NCI-H1436 treated with DMSO at 0.1 percent for 48 hours (cell line): Measurements from ENCODE around the gene GAL3ST2.
"Not testable (repeated sequence)": the region's sequence is repeated elsewhere in the genome, so short reads cannot be mapped to it uniquely, and the experiment has no call there.

Experiments
- DNase-seq: peaks from one replicate; lab custom pipeline; 2025; lab: John Stamatoyannopoulos, UW

GAL3ST2 gene

DNA sequence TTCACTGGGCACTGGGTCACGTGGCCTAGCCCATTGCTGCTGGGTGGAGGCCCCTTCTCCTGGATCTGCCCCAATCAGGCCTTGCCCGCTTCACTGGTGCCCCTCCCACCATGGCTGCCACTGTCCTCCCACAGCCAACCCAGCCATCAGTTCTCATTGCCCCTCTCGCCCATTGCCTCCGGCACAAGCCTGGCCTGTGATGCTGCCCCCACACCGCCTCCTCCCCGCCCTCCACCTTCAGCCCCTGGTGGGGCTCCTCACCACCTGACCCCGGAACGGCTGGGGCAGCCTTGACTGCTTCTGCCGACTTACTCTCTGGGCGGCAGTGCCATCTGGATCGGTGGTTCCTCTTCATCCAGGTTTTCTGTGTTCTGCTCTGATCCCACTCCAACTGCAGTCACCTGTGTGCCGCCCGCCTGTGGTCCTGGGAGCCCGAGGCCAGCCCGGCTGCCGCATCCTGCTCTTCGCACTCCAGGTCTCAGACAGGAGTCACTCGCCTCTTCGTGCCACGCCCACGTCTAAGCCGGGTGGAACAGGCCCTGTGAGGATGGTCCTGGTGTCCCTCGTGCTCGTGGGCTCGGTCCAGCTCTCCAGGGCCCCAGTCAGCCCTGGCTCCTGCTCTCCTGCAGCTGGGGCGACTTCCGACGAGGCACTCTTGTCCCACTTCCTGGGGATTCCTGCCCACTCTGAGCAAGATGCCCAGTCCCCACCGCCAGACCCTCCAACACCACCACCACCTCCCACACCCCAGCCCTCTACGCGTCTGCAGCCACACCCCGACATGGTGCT is 28.0 kb upstream of the GAL3ST2 start:
- no peak for DNase-seq

DNA sequence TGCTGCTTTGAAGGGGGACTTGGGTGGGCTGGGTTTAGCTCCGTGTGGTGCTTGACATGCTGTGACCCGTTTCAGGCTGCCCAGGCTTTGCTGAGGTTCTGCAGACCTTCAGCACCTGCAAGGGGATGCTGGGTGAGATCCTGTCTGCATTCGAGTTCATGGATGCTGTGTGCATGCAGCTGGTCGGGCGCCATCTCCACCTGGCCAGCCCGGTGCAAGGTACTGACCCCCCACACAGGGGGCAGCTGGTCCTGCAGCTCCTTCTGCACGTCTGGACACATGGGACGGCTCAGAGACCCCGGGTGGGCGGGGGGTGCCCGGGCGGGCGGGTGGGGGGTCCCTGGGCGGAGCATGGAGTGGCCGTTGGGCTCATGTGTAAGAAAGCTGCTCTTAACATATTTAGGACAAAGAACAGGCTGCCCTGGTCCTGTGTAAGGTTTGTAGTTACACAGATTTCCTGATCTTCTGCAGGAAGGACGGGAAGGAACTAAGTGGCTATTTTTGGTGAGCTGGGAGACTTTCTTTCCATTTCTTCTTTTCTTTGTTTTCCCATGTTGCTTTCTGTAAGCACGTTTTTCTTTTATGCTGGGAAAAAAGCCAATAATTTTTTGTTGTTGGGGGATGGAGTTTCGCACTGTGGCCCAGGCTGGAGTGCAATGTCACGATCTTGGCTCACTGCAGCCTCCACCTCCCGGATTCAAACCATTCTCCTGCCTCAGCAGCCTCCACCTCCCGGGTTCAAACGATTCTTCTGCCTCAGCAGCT is 26.4 kb upstream of the GAL3ST2 start:
- DNase-seq = no peak

DNA sequence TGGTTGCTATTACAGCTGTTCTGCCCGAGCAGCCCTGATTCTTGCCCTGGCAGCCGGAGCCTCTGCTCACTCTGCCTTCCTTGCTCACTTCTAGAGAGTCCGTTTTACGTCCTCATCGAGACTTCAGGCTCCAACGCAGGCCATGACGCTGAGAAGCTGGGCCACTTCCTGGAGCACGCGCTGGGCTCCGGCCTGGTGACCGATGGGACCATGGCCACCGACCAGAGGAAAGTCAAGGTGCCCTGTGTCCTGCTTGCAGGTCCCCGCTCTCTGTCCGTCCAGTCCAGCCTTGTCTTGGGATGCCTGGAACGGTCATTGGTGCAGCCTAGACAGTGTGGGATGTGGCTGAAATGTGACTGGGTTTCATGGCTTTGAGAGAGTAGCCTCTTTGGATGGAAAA is 25.5 kb upstream of the GAL3ST2 start:
- no peak for DNase-seq

DNA sequence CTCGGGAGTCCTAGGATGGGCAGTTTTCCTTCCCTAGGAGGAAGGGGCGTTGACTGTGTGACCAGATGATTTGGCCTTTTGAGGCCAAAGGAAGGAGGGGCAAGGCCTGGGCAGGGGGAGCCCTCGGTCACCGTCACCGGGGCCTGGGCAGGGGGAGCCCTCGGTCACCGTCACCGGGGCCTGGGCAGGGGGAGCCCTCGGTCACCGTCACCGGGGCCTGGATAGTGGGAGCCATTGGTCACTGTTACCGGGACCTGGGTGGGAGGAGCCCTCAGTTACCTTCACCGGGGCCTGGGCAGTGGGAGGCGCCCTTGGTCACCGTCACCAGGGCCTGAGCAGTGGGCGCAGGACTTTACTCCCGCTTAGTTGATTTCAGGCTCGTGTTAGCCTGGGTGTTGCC is 24.8 kb upstream of the GAL3ST2 start:
- DNase-seq = no peak

- no peak for DNase-seq
Observed at GRCh38 chr2:241752253-241752652, 24.4 kb upstream of the GAL3ST2 start.

DNA sequence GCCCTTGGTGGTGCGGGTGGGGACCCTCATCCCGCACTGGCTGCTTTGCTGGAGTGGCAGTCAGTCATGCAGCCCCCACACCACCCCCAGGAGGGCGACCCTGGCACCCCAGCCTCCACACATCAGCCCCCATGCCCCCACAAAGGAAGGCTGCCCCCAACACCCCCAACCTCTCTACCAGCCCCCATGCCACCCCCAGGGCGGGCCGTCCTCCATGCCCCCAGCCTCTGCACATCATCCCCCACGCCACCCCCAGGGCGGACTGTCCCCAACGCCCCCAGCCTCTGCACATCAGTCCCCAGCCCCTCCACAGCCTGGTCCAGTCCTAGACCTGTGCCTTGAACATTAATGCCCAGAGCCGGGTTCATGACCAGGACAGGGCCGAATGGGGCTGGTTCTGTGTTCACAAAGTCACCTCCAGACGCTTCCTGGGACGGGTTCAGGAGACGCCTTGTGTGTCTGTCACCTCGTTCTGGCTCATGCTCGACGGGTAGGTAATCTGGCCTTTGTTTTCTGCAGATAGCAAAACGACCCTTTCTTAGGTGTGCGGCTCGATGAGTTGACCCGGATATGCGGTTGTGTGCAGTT is 23.8 kb upstream of the GAL3ST2 start:
- no peak for DNase-seq

GRCh38 chr2:241753493-241753892 is 23.1 kb upstream of the GAL3ST2 start:
- DNase-seq = no peak

DNA sequence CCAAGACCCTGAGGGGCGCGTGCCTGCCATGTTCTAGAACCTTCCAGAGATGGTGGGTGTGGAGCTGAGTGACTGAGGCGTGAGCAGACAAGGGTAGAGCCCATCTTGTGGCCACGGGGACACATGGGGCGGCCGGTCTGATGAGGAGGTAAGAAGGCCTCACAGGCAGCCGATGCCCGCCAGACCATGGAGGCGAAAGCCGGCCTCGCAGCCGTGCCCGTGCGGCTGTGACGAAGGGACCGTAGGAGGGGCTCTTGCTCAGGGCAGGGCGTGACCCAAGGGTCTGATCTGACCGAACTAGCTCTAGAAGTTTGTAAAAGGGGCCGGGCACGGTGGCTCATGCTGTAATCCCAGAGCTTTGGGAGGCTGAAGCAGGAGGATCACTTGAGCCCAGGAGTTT is 22.6 kb upstream of the GAL3ST2 start:
- DNase-seq = no peak

DNA sequence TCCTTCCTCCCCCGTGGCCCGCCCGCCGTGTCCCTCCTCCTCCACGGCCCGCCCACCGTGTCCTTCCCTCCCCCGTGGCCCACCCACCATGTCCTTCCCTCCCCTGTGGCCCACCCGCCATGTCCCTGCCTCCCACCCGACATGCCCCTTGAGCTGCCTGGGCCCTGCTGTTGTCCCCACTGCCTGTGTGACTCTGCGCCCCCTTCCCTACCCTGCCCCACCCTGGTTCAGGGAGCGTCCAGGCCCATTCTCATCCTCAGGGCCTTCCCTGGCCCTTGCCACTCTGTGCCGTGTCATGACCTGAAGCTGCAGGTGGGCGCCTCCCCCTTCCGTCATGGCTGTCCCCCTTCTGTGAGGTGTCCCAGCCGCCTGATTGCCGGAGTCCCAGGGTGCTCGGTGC is 21.5 kb upstream of the GAL3ST2 start:
- no peak for DNase-seq

GRCh38 chr2:241755777-241756176 is 20.8 kb upstream of the GAL3ST2 start:
- DNase-seq = no peak

DNA sequence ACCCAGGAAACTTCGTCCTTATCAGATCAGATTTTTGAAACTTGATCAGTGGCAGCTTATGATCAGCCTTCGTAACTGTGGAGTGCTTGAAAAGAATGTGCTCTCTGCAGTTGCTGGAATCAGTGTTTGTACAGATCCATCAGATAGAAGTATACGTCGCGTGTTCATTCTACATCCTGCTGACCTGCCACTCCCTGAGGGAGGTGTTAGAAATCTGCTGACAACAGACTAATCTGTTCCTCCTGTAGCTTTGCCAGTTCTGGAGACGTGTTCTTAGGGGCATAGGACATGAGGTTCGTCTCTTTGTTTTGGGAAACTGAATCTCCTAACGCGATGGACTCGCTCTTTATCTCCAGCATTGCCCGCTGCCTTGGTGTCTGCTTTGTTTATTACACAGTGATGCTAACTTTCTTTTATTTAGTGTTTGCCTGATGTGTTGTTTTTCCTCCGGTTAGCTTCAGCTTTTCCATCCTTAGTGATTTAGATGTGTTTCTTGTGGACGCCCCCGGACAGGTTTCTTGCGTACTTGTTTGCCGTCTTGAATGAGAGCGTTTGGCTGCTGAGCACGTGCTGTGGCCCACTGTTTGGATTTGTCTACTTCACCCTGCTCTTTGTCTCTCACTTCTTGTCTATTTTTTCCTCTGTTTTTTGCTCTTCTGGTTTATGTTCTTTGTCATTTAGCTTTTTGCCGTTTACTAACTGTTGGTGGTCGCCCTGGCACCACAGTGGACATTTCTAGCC is 17.4 kb upstream of the GAL3ST2 start:
- no peak for DNase-seq

DNA sequence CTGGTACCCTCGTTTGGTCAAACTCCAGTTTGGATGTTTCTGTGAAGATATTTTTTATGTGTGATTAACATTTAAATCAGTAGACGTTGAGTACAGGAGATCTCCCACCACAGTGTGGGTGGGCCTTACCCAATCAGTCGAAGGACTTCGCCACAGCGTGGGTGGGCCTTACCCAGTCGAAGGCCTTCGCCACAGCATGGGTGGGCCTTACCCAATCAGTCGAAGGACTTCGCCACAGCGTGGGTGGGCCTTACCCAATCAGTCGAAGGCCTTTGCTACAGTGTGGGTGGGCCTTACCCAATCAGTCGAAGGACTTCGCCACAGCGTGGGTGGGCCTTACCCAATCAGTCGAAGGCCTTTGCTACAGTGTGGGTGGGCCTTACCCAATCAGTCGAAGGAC is 16.7 kb upstream of the GAL3ST2 start:
- DNase-seq = not testable (repeated sequence)

DNA sequence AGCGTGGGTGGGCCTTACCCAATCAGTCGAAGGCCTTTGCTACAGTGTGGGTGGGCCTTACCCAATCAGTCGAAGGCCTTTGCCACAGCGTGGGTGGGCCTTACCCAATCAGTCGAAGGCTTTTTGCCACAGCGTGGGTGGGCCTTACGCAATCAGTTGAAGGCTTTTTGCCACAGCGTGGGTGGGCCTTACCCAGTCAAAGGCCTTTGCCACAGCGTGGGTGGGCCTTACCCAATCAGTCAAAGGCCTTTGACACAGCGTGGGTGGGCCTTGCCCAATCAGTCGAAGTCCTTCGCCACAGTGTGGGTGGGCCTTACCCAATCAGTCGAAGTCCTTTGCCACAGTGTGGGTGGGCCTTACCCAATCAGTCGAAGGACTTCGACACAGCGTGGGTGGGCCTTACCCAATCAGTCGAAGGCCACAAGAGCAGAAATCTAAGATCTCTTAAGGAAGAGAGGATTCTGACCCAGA is 16.3 kb upstream of the GAL3ST2 start:
- no peak for DNase-seq

DNA sequence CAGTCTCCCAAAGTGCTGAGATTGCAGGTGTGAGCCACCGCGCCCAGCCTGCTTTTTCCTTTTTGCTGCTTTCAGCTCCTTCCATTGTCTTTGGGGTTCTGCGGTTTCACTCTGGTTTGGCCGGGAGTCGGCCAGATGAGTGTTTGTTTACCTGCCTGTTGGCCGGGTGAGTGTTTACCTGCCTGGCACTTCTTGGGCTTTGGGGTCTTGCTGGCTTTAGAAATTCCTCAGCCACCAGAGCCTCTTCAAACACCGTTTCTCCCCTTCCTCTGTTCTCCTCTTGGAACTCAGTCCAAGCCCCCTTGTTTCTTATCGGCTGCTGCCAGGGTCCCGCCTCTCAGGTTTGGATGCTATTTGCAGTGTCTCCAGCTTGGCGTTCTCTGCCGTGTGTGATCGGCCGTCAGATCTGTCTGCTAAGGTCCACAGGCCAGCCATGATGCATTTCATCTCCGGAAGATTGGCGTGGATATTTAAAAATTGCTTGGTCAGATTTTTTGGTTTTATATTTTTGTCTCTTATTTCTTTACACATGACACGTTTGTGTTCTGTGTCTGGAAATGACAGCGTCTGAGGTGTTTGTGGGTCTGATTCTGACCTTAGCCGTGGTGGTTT is 14.2 kb upstream of the GAL3ST2 start:
- DNase-seq = no peak

DNA sequence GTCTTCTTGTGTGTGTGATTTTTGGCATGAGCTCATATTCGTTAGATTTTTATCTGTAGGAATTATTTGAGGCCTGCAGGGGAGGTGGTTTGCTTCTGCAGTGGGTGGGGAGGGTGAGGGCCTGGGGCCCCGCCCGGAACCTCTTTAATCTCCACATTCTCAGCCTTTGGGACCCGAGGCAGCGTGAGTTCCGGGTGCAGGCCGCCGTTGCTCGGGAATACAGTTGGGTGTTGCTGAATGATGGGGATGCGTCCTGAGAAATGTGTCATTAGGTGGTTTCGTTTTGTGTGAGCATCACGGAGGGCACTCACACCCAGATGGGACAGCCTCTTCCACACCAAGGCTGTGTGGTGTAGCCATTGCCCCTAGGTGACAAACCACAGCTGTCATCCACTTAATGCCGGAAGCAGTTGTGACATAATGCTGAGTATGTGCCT is 13.7 kb upstream of the GAL3ST2 start:
- DNase-seq = no peak

DNA sequence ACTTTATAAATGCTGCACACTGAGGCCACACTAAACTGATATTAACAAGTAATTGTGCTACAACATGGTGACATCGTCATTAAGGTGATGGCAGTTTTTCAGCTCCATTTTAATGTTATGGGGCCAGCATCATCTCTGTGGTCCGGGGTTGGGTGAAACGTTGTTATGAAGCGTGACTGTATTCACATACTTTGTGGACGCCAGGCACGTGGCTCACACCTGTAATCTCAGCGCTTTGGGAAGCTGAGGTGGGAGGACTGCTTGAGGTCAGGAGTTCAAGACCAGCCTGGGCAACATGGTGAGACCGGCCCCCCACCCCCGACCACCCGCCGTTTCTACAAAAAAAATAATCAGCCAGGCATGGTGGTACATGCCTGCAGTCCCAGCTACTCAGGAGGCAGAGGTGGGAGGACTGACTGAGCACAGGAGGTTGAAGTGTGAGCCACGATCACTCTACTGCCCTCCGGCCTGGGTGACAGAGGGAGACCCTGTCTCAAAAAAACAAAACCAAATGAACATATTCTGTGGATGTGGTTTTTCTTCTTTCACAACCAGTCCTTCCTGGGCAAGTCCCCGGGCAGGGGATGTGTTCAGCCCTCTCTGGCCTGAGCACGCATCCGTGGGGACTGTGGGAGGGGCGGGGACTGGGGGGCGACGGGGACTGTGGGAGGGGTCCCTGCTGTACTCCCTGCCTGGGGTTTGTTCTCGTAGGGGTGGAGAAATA is 12.9 kb upstream of the GAL3ST2 start:
- no peak for DNase-seq

DNA sequence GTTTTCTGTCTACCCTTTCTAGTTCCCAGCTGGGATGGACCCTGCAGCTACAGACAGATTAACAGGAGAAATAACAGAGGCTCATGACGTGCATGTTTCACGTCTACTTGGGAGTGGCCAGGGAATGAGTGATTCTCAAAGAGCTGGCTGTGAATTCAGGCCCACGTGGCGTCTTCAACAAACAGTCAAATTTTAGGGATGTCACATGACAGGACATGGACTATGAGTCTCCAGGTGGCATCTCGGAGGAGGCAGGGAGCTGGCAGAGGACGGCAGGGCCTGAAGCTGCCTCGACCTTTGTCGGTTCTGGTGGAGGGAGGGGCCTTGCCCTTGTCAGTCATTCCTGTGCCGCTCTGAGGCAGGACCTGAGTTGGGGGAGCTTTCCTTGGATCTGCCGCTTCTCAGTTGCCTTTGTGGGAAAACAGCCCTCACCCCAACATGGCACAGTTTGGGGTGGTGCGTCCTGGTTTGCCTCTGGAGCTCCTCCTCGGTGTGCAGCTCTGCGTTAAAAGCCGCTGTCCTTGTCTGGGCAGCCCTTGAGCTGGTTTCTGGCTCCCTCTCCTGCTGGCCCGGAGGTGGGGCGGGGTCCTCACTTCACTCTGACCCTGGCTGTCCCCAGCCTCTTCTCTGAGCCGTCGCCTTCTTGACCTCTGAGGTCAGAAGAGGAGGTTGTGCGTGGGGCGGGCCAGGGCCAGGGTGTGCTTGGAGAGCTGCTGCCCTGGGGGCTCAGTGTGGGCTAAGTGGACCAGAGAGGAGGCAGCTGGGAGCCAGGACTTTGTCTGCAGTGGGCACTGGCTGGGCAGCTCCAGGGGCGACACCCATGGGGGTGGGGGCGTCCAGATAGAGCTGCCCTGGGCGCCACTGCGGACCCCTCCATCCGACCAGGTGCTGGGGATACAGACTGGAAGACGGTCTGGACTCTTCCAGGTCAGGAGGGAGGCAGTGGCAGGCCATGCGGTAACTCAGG is 12.1 kb upstream of the GAL3ST2 start:
- no peak for DNase-seq

- no peak for DNase-seq
Observed at GRCh38 chr2:241767464-241768250, 9.0 kb upstream of the GAL3ST2 start.

DNA sequence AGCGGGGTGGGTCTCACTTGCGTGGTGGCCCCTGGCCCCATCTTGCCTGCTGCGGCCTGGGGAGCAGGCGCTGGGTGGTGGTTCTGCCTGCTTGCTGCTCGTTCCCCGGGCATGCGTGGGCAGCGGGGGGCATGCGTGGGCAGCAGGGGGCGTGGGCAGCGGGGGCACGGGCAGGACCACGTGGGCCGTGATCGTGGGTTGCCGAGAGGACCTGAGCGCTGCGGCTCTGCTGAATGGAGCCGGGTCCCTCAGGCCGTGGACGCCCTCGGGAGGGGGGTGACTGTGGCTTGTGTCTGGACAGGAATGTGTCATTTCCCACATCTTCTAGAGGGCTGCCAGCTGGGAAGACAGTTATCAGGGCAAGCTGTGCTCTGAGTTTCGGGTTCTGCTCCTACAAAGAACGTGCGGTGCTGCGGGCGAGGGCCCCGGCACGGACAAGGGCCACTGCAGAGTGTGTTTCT is 8.3 kb upstream of the GAL3ST2 start:
- no peak for DNase-seq
